A673 (cell line): ENCODE results near the gene SCGB3A1. TPM values are rescaled to one million over a fixed set of nuclear protein-coding genes. Genes with fewer than 3 reads are reported as not detected.

Experiments used
- BruUV-seq: library from RNA; stranded (reverse); fragments of 400-500 nt; replicated peaks from 2 replicates; lab custom pipeline; 2021; lab: Mats Ljungman, UMichigan
- CTCF ChIA-PET: fragments of 300-600 bp; sonication (Branson Sonifier 250); formaldehyde crosslinking; loops from one replicate; lab custom pipeline; 2022; ENCODE audit warnings: antibody characterized with exemption; lab: Charles Lee
- POLR2A ChIA-PET: fragments of 300-600 bp; sonication (Branson Sonifier 250); formaldehyde crosslinking; loops from one replicate; lab custom pipeline; 2022; ENCODE audit warnings: antibody characterized with exemption; ENCODE audit not compliant: low non-redundant PET; lab: Charles Lee
- DNase-seq: peaks from one replicate; pipeline ENCODE4 v3.0.0-alpha.2; 2015; ENCODE audit warnings: low spot score
- H3K27ac ChIP-seq: fragments of 200-600 bp; sonication (generic); 2 replicates; pipeline ENCODE4 v1.5.1; 2016; ENCODE audit warnings: mixed run types, low read depth, mild to moderate bottlenecking, mixed read lengths, antibody characterized with exemption, low read length; ENCODE audit not compliant: poor library complexity, severe bottlenecking
- H3K27me3 ChIP-seq: fragments of 200-600 bp; sonication (generic); replicated peaks from 2 replicates; pipeline ENCODE4 v1.6.1; 2017; ENCODE audit warnings: mixed run types, low read depth, mild to moderate bottlenecking, mixed read lengths, antibody characterized with exemption, low read length; ENCODE audit not compliant: insufficient read depth, poor library complexity
- H3K36me3 ChIP-seq: fragments of 200-600 bp; sonication (generic); 2 replicates; pipeline ENCODE4 v1.6.1; 2016; ENCODE audit warnings: mixed run types, mild to moderate bottlenecking, mixed read lengths, antibody characterized with exemption, low read length; ENCODE audit not compliant: insufficient read depth, poor library complexity, severe bottlenecking
- H3K4me1 ChIP-seq: fragments of 200-600 bp; sonication (generic); 2 replicates; pipeline ENCODE4 v1.6.1; 2017; ENCODE audit warnings: mixed run types, mild to moderate bottlenecking, mixed read lengths, antibody characterized with exemption, low read length; ENCODE audit not compliant: insufficient read depth, poor library complexity, severe bottlenecking
- H3K4me3 ChIP-seq: fragments of 200-600 bp; sonication (generic); 2 replicates; pipeline ENCODE4 v1.5.1; 2016; ENCODE audit warnings: low read depth, mixed run types, mild to moderate bottlenecking, mixed read lengths, low read length; ENCODE audit not compliant: poor library complexity, severe bottlenecking
- H3K9me3 ChIP-seq: fragments of 200-600 bp; sonication (generic); 2 replicates; pipeline ENCODE4 v1.6.1; 2016; ENCODE audit warnings: mixed run types, low read depth, mild to moderate bottlenecking, mixed read lengths, antibody characterized with exemption, low read length; ENCODE audit not compliant: poor library complexity, severe bottlenecking
- EZH2 ChIP-seq: fragments of 200-600 bp; sonication (generic); IDR thresholded peaks from 2 replicates; pipeline ENCODE4 v1.6.1; 2017; ENCODE audit warnings: borderline replicate concordance, low read depth, mild to moderate bottlenecking, mixed read lengths, antibody characterized with exemption, low read length; ENCODE audit not compliant: poor library complexity, severe bottlenecking
- intact Hi-C: fragments of 100-400 bp; cut with micrococcal nuclease; formaldehyde crosslinking; loops from one replicate; pipeline ENCODE4 v1.10.0; 2022; ENCODE audit not compliant: unreplicated experiment
- total RNA-seq: library from RNA; stranded (reverse); gene quantifications from 2 replicates; pipeline ENCODE4 v1.2.3, GENCODE V29; 2021
- TF ChIP-seq, protein P1 (sequence below): fragments of 300-800, 200-600 bp; sonication (generic); conservative IDR thresholded peaks from 2 replicates; pipeline ENCODE4 v1.5.1; 2017; ENCODE audit warnings: low read depth, mild to moderate bottlenecking, antibody characterized with exemption, low read length, moderate library complexity, mixed read lengths

Gene SCGB3A1
- total RNA-seq, 1 experiment from 2014 or later: not detected

DNA sequence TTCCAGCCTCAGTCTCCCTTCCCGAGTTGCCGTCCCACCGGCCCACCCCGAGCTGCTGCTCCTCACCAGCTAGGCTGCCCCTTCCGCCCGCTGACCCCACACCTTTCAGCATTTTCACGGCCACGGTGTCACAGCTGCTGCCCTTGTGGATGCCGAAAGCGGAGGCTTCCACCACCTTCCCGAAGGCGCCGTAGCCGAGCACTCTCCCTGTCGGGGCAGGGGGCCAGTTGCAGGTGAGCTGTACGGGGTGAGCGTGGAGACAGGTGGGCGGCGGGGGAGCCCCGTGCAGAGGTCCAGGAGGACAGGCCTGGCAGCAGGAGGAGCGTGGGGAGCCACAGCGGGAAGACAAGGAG is 28.2 kb upstream of the SCGB3A1 start:
- no peak for TF ChIP-seq EZH2
- TF ChIP-seq, protein P1, sequence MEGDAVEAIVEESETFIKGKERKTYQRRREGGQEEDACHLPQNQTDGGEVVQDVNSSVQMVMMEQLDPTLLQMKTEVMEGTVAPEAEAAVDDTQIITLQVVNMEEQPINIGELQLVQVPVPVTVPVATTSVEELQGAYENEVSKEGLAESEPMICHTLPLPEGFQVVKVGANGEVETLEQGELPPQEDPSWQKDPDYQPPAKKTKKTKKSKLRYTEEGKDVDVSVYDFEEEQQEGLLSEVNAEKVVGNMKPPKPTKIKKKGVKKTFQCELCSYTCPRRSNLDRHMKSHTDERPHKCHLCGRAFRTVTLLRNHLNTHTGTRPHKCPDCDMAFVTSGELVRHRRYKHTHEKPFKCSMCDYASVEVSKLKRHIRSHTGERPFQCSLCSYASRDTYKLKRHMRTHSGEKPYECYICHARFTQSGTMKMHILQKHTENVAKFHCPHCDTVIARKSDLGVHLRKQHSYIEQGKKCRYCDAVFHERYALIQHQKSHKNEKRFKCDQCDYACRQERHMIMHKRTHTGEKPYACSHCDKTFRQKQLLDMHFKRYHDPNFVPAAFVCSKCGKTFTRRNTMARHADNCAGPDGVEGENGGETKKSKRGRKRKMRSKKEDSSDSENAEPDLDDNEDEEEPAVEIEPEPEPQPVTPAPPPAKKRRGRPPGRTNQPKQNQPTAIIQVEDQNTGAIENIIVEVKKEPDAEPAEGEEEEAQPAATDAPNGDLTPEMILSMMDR: no peak
- Histone ChIP-seq H3K27ac (no peak overlapping the region), H3K27me3 (no peaks in the 10 kb centered on the region), H3K9me3 (no peaks in the 10 kb centered on the region), H3K36me3 (no peaks in the 10 kb centered on the region), H3K4me3 (peak overlapping the region; percentile 51), H3K4me1 (peaks cover 12% of the 10 kb centered on the region)
- no TSS peak for BruUV-seq
- intact Hi-C loops: no loop called here
- POLR2A ChIA-PET: no interaction called here
- CTCF ChIA-PET: interaction anchor here (1.1 to 1.2 kb wide), 2 partner anchors 13 to 99 kb away, joined by 3 to 4 read pairs; no protein-coding TSS in a partner anchor
- no peak for DNase-seq

DNA sequence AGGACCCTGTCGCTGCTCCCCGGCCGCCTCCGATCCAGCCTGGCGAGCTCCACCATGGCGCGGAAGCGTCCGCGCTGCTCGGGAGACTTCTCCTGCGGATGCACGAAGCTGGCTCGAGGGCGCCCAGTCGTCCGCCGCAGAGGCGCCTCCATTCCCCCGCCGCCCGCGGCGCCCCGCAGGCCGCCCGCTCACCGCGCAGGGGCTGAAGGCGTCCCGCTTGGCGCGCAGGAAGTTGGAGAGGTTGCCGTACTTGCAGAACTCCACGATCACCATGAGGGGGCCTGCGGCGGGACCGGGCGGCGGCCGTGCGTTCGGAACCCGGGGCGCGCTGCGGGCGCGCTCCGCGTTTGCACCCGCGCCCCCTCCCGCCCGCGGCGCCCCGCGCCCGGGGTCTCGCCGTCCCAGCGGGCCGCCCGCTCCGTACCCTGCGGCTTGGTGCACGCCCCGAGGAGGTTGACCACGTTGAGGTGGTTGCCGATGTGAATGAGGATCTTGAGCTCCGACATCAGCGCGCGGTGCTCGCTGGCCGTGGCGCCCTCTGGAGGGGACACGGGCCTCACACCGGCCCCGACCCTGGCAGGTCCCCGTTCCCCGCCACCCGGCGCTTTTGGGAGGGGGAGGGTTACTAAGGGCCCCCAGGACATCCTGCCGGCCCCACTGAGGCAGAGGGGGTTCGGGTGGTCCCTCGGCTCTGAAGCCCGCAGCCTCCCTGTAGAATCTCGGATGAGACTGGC is 27.7 kb upstream of the SCGB3A1 start:
- peak; percentile 71 for DNase-seq
- no peaks in the 10 kb centered on the region for H3K9me3 ChIP-seq
- no peaks in the 10 kb centered on the region for H3K36me3 ChIP-seq
- peaks cover 12% of the 10 kb centered on the region for H3K4me1 ChIP-seq
- CTCF ChIA-PET: interaction anchor here (0.7 to 1.2 kb wide), 3 partner anchors 12 to 593 kb away, joined by 3 to 4 read pairs (median 4); no protein-coding TSS in a partner anchor
- peak overlapping the region; percentile 8 for H3K27ac ChIP-seq
- no peaks in the 10 kb centered on the region for H3K27me3 ChIP-seq
- H3K4me3 ChIP-seq: peak overlapping the region; percentile 51
- intact Hi-C loops: no loop called here
- BruUV-seq: no TSS peak
- POLR2A ChIA-PET: no interaction called here
- no peak for TF ChIP-seq EZH2
- TF ChIP-seq, protein P1: peak; percentile 67

DNA sequence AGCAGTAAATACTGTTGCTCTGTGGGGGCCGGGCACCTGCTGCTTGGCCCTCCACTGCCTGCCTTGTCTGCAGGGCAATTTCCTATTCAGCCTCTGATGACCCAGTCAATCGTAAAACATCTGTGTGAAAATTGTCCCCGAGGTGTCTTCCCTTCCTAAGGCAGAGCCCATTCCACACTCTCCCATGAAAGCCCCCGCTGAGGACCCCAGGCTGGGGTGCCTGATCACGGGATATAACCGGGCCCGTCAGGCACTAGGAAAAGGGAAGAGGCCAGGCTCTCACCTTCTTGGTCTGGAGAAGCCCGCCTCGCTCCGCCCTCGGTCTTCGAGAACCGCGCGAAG is 27.2 kb upstream of the SCGB3A1 start:
- POLR2A ChIA-PET: no interaction called here
- H3K27me3 ChIP-seq: no peaks in the 10 kb centered on the region
- no peak for DNase-seq
- H3K27ac ChIP-seq: peak overlapping the region; percentile 8
- peak overlapping the region; percentile 51 for H3K4me3 ChIP-seq
- no peaks in the 10 kb centered on the region for H3K36me3 ChIP-seq
- peaks cover 7% of the 10 kb centered on the region for H3K4me1 ChIP-seq
- intact Hi-C loops: no loop called here
- no peaks in the 10 kb centered on the region for H3K9me3 ChIP-seq
- BruUV-seq: no TSS peak
- TF ChIP-seq, protein P1: no peak
- no peak for TF ChIP-seq EZH2
- CTCF ChIA-PET: interaction anchor here (0.7 to 1.2 kb wide), 3 partner anchors 12 to 593 kb away, joined by 3 to 4 read pairs (median 4); no protein-coding TSS in a partner anchor
